ENCODE measurements around the gene VIL1. TPM values are rescaled to one million over a fixed set of nuclear protein-coding genes. Genes with fewer than 3 reads are reported as not detected.

Gene VIL1
- total and polyA plus RNA-seq, 2 of the 13 experiments (the other 11 are each of a cell fraction or from before 2014, with no cell fraction given): 287 to 301 TPM

GRCh38 chr2:218406949-218407618 is 11.8 kb upstream of the VIL1 start (continued):
- no peak; the same call in 1 of the 2 replicates for TF ChIP-seq ZNF646 (CRISPR knock-in tag; IDR thresholded peaks at IDR 0.05)
- TF ChIP-seq CREBL2 (CRISPR knock-in tag; IDR thresholded peaks at IDR 0.05; ENCODE audit: borderline replicate concordance): no peak
- peak; percentile 72; the same call in 1 of the 2 replicates for TF ChIP-seq ZNF326 (CRISPR knock-in tag; IDR thresholded peaks at IDR 0.05; ENCODE audit: borderline replicate concordance)
- no peak for TF ChIP-seq TFE3 (CRISPR knock-in tag; IDR thresholded peaks at IDR 0.05)
- no peak for TF ChIP-seq CBX2 (IDR thresholded peaks at IDR 0.05; ENCODE audit: low read depth, low read length)
- TF ChIP-seq CBX2 (CRISPR knock-in tag; IDR thresholded peaks at IDR 0.05; ENCODE audit: low read depth): no peak
- TF ChIP-seq ZMYM4 (CRISPR knock-in tag; IDR thresholded peaks at IDR 0.05): 0 out of 2 replicates have a peak, but pooled peaks have one; percentile 26
- no peak for TF ChIP-seq ZNF761 (CRISPR knock-in tag; conservative IDR thresholded peaks at IDR 0.05)
- no peak for TF ChIP-seq THAP9 (CRISPR knock-in tag; IDR thresholded peaks at IDR 0.05; ENCODE audit: borderline replicate concordance)
- no peak for TF ChIP-seq AFF4 (CRISPR knock-in tag; IDR thresholded peaks at IDR 0.05)
- no peak for TF ChIP-seq DRAP1 (CRISPR knock-in tag; IDR thresholded peaks at IDR 0.05)
- TF ChIP-seq ARNT2 (CRISPR knock-in tag; IDR thresholded peaks at IDR 0.05; ENCODE audit: low read depth): no peak

All from HepG2 (cell line).